H54 (cell line): Measurements from ENCODE around the gene GSTA1.
"Not testable (repeated sequence)": the region's sequence is repeated elsewhere in the genome, so short reads cannot be mapped to it uniquely, and the experiment has no call there.

ENCODE experiments used
- DNase-seq: peaks from one replicate; pipeline ENCODE4 v3.0.0; 2011; ENCODE audit warnings: low spot score, mixed read lengths; ENCODE audit not compliant: insufficient read length
- FAIRE-seq: peaks from 3 replicates; lab custom pipeline; 2011; peaks lifted over from hg19 to GRCh38; lab: Jason Lieb, UNC
- POLR2A ChIP-seq: IDR thresholded peaks from 2 replicates; pipeline ENCODE4 v1.6.1; 2011; ENCODE audit warnings: low read depth, mild to moderate bottlenecking, low read length

GSTA1 gene

DNA sequence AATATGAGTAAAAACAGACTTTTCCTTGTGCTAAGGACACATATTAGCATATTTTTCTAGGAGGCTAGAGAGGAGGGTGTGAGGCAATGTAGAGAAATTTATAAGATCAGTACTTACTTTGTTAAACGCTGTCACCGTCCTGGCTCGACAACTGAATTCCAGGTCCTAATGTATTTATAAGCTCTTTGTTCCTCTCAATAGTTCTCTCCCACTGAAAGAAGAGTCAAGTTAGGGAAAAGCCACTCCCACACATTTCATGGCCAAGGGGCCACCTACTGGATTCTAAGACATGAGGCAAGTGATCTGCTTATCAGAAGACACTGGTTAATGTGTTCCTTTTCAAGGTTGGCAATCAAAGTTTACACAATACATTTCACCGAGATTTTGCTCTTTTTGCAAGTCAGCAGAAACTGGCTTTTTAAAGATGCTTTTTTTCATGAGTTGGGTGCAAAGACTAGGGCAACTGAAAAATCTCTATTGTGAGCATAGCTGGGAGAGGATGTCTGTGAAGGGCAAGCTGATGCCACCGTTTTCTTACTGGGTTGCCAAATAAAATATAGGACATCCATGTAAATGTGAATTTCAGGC, at the start of gene GSTA1:
GSTA1 (minus strand) TSS at position 149 of the 588 bp plus-strand sequence. CDS start 4,549 bp downstream, outside the sequence.
- not testable (repeated sequence) for FAIRE-seq, DNase-seq

DNA sequence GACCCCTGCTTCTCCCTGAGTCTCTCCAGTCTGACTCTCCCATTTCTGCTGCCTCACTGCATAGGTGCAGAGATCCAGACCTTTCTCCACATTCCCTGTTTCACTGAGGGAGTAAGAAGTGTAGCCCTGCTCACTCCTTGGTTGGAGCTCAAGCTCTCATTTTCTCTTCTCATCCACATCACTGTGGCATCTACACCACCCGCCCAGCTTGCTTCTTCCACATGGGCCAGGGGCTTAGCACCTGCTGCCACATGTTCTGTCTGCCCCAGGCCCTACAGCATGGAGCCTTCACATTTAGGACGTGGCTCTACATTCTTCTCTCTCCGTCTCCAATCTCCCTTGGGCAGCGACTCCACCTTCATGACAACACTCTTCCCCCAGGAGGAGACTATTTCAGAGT, 45.5 kb upstream of the GSTA1 start:
- TF ChIP-seq POLR2A, result no peak
- no peak for FAIRE-seq

DNA sequence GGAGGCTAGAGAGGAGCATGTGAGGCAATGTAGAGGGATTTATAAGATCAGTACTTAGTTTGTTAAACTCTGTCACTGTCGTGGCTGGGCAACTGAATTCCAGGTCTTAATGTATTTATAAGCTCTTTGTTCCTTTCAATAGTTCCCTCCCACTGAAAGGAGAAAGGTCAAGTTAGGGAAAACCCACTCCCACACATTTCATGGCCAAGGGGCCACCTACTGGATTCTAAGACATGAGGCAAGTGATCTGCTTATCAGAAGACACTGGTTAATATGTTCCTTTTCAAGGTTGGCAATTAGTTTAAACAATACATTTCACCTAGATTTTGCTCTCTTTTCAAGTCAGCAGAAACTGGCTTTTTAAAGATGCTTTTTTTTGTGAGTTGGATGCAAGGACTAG, 42.4 kb upstream of the GSTA1 start:
- DNase-seq (no peak), FAIRE-seq (no peak)
- TF ChIP-seq POLR2A, result no peak

More for the DNA sequence above, 45.5 kb upstream of the GSTA1 start:
- DNase-seq, result no peak

DNA sequence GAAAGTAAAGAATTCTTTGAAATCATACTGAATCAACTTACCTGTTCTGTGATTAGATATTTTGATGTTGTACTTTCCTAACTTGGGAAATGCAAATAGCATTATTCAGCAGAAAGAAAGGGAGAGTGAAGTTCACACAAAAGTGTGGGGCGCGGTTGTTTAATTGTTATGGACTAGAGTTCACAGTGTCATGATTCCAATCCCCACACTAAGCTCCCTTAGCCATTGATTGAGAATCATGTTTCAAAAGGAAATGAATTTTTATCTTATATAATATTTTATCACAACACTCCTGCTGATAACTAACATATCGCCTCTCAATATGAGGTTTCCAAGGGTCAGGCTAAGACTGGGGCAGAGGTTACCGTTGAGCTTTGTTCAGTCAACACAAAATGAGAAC, 40.0 kb upstream of the GSTA1 start:
- DNase-seq (no peak), FAIRE-seq (no peak)
- no peak for TF ChIP-seq POLR2A

DNA sequence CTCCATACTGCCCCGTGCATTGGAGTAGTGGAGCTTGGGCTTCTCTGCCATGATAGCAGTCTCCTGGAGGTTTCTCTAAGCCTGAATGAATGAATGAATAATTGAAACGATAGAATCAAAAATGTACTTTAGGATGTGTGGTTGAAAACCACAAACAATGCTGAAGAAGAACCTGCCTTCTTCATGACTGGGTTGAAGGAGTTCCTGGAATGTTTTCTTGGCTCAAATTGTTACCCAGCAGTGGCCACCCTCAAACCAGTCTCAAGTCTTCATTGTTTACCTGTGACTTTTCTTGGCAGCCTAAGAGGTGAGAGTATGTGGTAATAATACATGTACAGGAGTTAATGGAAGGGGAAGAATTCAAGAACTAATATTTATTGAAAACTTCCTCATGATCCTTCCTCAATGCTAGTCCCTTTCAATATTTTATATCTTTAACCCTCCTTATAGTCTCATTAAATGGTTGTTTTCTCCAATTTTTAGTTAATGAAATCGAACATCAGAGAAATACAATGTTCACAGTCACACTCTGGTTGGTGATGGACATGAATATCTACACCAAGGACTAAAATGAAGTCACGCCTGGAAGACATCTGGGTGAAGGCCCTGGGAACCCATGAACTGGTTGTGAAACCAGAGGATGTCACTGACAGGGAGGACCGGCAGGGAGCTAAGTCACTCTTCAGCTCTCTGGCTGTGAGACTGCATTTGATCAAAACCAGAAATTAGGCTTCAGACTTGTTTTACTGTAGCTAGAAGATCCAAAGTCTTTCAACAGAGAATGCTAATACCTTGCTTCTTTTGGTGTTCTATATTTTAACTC, 37.4 kb upstream of the GSTA1 start, which contains the start of gene GSTA5:
GSTA5 (minus strand) TSS at position 51 of the 823 bp plus-strand sequence.
- TF ChIP-seq POLR2A, result no peak
- no peak for DNase-seq
- no peak for FAIRE-seq

DNA sequence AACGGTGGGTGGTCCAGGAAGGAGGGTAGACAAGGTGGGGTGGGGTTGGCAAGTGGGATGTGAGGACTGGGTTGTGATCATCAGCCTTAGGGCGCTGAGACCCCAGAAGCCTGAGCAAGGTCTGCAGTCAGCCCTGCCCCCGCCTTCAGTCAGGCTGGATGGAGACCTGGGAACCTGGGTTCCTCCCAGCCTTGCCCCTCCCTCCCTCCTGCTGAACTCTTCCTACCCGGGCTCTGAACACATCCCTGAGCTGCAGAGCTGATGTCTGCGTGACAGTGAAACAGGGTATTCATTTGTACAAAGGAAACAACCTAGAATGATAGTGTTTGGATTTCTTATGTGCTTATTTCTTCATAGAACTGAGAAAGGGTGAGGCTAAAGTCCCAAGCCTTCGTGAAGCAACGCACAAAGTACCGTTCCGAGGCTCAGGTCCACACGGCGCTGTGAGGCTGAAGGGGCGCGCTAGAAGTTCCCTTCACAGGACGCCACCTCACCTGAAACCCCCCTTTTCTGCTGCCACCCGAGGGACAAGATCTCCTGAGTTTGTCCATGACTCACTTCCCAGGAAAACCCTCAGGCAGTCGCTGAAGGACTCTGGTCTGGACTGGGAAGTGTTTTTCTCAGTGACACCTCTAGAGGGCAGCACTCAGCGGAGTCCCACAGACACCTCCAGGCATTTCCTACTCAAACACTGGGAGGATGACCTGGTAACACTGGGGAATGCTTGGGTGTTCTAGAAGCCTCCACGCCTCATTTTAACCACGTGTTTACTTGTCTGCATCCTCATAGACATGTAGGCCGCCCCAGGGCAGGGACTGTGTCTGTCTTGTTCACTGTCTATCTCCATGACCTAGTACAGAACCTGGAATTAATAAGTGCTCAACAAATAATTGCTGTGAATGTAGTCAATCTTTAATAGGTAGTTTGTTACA, 35.8 kb upstream of the GSTA1 start:
- peak; percentile 95 for FAIRE-seq
- DNase-seq, result peak; percentile 81
- TF ChIP-seq POLR2A, result no peak

DNA sequence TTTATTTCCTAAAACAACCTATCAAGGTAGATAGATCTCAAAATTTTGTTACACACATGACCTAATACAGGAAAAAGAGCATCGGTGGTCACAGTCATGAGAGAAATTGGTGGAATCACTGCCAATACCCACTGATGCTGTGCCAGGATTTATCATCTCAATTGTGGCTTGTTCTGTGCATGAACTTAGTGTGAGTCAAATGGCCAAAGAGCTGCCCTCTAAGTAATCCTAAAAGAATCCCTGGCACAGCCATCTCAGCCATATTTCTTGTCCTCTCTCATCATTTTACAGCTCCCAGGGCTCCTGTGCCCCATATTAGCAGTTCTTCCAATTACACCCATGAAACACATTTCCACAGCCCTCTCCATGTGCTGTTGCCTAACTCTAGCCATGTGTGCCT, 30.9 kb upstream of the GSTA1 start:
- TF ChIP-seq POLR2A, result no peak
- FAIRE-seq (no peak), DNase-seq (no peak)

DNA sequence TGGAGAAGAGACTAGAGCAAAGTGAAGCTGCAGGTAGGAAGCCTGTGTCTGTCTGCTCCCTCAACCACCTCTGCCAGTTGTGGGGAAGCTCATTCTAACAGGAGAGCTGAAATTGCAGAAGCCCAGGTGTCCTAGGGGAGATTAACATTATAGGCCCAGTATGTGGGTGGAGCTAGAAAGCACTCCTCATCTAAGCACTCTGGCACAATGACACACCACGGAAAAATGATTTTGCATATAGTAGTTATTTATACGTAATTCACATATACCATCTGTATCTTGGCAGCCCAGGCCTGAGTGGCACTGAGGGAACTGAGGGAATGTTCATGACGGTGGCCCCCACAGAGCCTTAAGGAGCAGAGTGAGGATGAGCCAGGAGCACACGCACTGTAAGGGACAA, 27.3 kb upstream of the GSTA1 start:
- not testable (repeated sequence) for FAIRE-seq

DNA sequence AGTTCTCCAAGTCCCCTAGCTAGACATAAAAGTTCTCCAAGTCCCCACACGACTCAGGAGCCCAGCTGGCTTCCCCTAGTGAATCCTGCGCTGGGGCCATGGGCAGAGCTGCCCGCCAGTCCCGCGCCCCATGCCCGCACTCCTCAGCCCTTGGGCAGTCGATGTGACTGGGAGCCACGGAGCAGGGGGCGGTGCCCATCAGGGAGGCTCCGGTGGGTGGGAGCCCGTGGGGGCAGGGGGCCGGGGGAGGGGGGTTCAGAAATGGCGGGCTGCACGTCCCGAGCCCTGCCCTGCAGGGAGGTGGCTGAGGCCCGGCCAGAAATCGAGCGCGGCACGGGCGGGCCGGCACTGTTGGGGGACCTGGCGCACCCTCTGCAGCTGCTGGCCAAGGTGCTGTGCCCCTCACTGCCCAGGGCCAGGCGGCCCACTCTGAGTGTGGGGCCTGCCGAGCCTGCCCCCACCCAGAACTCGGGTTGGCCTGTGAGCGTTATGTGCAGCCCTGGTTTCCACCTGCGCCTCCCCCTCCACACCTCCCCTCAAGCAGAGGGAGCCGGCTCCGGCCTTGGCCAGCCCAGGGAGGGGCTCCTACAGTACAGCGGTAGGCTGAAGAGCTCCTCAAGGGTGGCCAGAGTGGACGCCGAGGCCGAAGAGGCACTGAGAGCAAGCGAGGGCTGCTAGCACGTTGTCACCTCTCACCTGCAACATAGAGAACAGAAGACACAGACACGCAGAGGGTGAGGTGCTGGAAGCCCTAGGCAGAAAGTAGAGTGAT, 25.6 kb upstream of the GSTA1 start:
- DNase-seq (no peak), FAIRE-seq (no peak)
- TF ChIP-seq POLR2A, result no peak

More for the DNA sequence above, 27.3 kb upstream of the GSTA1 start:
- DNase-seq, result not testable (repeated sequence)

DNA sequence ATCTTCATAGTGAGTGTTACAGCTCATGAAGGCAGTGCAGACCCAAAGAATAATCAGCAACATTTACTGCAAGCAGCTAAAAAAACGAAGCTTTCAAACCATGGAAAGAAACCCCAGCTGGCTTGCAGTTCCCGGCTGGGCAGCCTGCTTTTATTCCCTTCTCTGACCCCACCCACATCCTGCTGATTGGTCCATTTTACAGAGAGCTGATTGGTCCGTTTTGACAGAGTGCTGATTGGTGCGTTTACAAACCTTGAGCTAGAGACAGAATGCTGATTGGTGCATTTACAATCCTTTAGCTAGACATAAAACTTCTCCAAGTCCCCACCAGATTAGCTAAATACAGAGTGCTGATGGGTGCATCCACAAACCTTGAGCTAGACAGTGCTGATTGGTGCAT, 25.0 kb upstream of the GSTA1 start:
- not testable (repeated sequence) for DNase-seq, FAIRE-seq

DNA sequence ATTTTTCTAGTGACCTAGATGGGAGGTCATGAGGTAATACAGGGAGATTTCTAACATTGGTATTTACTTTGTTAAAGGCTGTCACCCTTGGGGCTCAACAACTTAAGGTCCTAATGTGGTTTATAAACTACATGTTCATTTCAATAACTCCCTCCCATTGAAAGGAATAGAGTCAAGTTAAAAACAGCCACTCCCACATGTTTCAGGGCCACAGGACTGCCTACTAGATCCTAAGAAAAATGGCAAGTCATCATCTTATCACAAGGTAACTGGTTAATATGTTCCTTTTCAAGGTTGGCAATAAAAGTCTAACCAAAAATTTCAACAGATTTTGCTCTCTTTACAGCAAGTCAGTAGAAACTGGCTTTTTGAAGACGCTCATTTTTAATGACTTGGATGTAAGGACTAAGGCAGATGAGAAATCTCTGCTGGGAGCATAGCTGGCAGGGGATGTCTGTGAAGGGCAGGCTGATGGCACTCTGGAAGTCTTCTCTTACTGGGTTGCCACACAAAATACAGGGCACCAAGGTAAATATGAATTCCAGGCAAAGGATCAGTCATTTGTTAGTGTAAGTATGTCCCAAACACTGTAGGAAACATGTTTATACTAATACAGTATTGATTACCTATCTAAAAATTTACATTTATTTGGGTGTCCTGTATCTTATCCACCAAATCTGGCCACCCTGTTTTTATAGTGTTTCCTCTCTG, 23.6 kb upstream of the GSTA1 start:
- not testable (repeated sequence) for FAIRE-seq, DNase-seq

DNA sequence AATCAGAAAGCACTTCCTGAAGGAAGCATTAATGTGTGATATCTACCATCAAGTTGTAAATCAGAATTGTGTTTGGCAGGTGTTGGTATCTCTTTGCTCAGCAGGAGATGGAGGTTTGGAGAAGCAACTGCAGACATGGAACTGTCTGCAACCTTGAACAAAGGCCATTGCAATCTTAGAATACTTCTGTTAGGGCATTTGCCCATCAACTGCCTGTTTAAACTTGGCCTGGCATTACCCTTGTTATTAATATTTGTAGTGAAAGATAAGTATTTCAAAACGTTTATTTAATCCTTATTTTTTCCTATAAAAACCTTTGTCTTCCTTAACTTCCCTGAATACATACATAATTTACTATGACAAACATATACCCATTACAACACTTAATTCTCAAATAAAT, 22.9 kb upstream of the GSTA1 start:
- no peak for TF ChIP-seq POLR2A
- DNase-seq (no peak), FAIRE-seq (no peak)

DNA sequence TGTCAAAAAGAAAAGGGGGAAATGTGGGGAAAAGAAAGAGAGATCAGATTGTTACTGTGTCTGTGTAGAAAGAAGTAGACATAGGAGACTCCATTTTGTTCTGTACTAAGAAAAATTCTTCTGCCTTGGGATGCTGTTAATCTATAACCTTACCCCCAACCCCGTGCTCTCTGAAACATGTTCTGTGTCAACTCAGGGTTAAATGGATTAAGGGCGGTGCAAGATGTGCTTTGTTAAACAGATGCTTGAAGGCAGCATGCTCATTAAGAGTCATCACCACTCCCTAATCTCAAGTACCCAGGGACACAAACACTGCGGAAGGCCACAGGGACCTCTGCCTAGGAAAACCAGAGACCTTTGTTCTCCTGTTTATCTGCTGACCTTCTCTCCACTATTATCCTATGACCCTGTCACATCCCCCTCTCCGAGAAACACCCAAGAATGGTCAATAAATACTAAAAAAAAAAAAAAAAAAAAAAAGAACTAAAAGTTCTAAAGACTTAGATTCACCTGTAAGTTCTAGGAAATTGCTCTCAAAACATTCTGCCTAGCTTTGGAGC, 22.4 kb upstream of the GSTA1 start:
- not testable (repeated sequence) for FAIRE-seq, DNase-seq

DNA sequence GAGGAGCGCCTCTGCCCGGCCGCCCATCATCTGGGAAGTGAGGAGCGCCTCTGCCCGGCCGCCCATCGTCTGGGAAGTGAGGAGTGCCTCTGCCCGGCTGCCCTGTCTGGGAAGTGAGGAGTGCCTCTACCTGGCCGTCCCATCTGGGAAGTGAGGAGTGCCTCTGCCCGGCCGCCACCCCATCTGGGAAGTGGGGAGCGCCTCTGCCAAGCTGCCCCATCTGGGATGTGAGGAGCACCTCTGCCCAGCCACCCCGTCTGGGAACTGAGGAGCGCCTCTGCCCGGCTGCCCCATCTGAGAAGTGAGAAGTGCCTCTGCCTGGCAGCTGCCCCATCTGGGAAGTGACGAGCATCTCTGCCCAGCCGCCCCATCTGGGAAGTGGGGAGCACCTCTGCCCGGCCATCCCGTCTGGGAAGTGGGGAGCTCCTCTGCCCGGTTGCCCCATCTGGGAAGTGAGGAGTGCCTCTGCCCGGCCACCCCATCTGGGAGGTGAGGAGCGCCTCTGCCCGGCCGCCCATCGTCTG, 21.7 kb upstream of the GSTA1 start:
- DNase-seq, FAIRE-seq: not testable (repeated sequence)
